ENCODE results near the gene MIPEP.

MIPEP gene

GRCh38 chr13:23805122-23805521 is 84.1 kb downstream of the MIPEP start:
- TF ChIP-seq CTCF (IDR thresholded peaks at IDR 0.05), result no peak
- Histone ChIP-seq H3K9me3 (no peaks in the 10 kb centered on the region), H3K27ac (no peak overlapping the region), H3K4me3 (ENCODE audit: low read depth in 1 of 2, low read length in 1 of 2) (no peak overlapping the region), H3K27me3 (no peaks in the 10 kb centered on the region), H3K4me1 (ENCODE audit: control insufficient read depth in 1 of 2, insufficient read depth in 1 of 2, low read depth in 1 of 2, low read length in 1 of 2) (no peaks in the 10 kb centered on the region), H3K36me3 (no peaks in the 10 kb centered on the region)

GRCh38 chr13:23804166-23804565 is 85.0 kb downstream of the MIPEP start:
- no peaks in the 10 kb centered on the region for H3K9me3 ChIP-seq
- no peaks in the 10 kb centered on the region for H3K36me3 ChIP-seq
- H3K27me3 ChIP-seq, result no peaks in the 10 kb centered on the region
- TF ChIP-seq CTCF (IDR thresholded peaks at IDR 0.05), result no peak
- no peak overlapping the region for H3K4me3 ChIP-seq (ENCODE audit: low read depth in 1 of 2, low read length in 1 of 2)
- no peak overlapping the region for H3K27ac ChIP-seq
- H3K4me1 ChIP-seq (ENCODE audit: control insufficient read depth in 1 of 2, insufficient read depth in 1 of 2, low read depth in 1 of 2, low read length in 1 of 2), result no peaks in the 10 kb centered on the region

- Histone ChIP-seq H3K27me3 (no peaks in the 10 kb centered on the region), H3K27ac (no peak overlapping the region), H3K4me1 (ENCODE audit: control insufficient read depth in 1 of 2, insufficient read depth in 1 of 2, low read depth in 1 of 2, low read length in 1 of 2) (no peaks in the 10 kb centered on the region), H3K36me3 (no peaks in the 10 kb centered on the region), H3K9me3 (no peaks in the 10 kb centered on the region), H3K4me3 (ENCODE audit: low read depth in 1 of 2, low read length in 1 of 2) (no peak overlapping the region)
- no peak for TF ChIP-seq CTCF (IDR thresholded peaks at IDR 0.05)
Measured at GRCh38 chr13:23801141-23801540, 88.1 kb downstream of the MIPEP start.

- Histone ChIP-seq H3K4me3 (ENCODE audit: low read depth in 1 of 2, low read length in 1 of 2) (no peak overlapping the region), H3K9me3 (no peaks in the 10 kb centered on the region), H3K4me1 (ENCODE audit: control insufficient read depth in 1 of 2, insufficient read depth in 1 of 2, low read depth in 1 of 2, low read length in 1 of 2) (no peaks in the 10 kb centered on the region), H3K27ac (no peak overlapping the region), H3K36me3 (no peaks in the 10 kb centered on the region), H3K27me3 (no peaks in the 10 kb centered on the region)
- no peak for TF ChIP-seq CTCF (IDR thresholded peaks at IDR 0.05)
Measured at GRCh38 chr13:23799945-23800344, 89.3 kb downstream of the MIPEP start.

- H3K9me3 ChIP-seq, result no peaks in the 10 kb centered on the region
- no peak overlapping the region for H3K4me3 ChIP-seq (ENCODE audit: low read depth in 1 of 2, low read length in 1 of 2)
- TF ChIP-seq CTCF (IDR thresholded peaks at IDR 0.05), result no peak
- H3K27ac ChIP-seq, result no peak overlapping the region
- H3K27me3 ChIP-seq, result no peaks in the 10 kb centered on the region
- no peaks in the 10 kb centered on the region for H3K4me1 ChIP-seq (ENCODE audit: control insufficient read depth in 1 of 2, insufficient read depth in 1 of 2, low read depth in 1 of 2, low read length in 1 of 2)
- no peaks in the 10 kb centered on the region for H3K36me3 ChIP-seq
Measured at GRCh38 chr13:23797276-23797903, 91.8 kb downstream of the MIPEP start.

GRCh38 chr13:23796551-23796950 is 92.6 kb downstream of the MIPEP start:
- no peak for TF ChIP-seq CTCF (IDR thresholded peaks at IDR 0.05)
- Histone ChIP-seq H3K27ac (no peak overlapping the region), H3K27me3 (no peaks in the 10 kb centered on the region), H3K36me3 (no peaks in the 10 kb centered on the region), H3K4me3 (ENCODE audit: low read depth in 1 of 2, low read length in 1 of 2) (no peak overlapping the region), H3K9me3 (no peaks in the 10 kb centered on the region), H3K4me1 (ENCODE audit: control insufficient read depth in 1 of 2, insufficient read depth in 1 of 2, low read depth in 1 of 2, low read length in 1 of 2) (no peaks in the 10 kb centered on the region)
